KG1 (cell line): Measurements from ENCODE around the gene CCNB1.
"Not testable (repeated sequence)": the region's sequence is repeated elsewhere in the genome, so short reads cannot be mapped to it uniquely, and the experiment has no call there.

Experiments used
- DNase-seq: peaks from one replicate; lab custom pipeline; 2025; lab: John Stamatoyannopoulos, UW

CCNB1 gene

GRCh38 chr5:69184621-69185020 is 17.7 kb downstream of the CCNB1 start:
- no peak for DNase-seq

DNA sequence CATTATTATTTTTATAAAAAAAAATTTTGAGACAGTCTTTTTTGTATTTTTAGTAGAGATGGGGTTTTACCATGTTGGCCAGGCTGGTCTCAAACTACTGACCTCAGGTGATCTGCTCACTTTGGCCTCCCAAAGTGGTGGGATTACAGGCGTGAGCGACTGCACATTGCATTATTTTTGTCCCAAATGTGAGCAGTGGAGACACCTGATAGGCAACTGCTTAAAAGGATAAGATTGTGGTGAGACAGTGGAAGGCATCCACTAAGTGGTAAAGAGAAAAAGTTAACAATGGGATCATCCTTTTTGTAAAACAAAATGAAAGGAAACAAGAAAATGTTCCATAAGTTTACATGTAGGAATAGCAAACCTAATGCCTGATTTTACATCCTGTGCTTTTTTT is 20.4 kb downstream of the CCNB1 start:
- DNase-seq, result no peak

GRCh38 chr5:69188811-69189161 is 21.8 kb downstream of the CCNB1 start:
- no peak for DNase-seq

GRCh38 chr5:69189162-69190086 is 22.5 kb downstream of the CCNB1 start, which contains the start of gene CENPH:
CENPH (plus strand) TSS chr5:69189583; CDS start chr5:69189635, 52 bp downstream.
- peak; percentile 96 for DNase-seq

DNA sequence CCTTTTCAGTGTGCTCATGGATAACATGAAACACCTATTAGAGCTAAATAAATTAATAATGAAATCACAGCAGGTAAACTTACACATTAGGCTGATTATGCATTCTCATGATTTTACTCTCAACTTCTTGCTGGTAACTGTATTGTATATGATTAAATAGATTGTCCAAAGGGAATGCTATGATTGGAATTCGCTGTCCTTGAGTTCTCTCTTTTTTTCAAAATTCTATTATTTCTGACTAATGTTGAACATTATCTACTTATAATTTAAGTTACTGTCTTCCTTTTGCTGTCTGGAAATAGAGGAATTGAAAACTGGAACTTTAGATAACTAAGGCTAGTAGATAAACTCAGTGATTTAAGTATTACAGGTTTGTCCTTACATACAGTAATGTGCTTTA is 35.5 kb downstream of the CCNB1 start:
- DNase-seq, result no peak

GRCh38 chr5:69206528-69207190 is 39.7 kb downstream of the CCNB1 start:
- DNase-seq, result no peak

DNA sequence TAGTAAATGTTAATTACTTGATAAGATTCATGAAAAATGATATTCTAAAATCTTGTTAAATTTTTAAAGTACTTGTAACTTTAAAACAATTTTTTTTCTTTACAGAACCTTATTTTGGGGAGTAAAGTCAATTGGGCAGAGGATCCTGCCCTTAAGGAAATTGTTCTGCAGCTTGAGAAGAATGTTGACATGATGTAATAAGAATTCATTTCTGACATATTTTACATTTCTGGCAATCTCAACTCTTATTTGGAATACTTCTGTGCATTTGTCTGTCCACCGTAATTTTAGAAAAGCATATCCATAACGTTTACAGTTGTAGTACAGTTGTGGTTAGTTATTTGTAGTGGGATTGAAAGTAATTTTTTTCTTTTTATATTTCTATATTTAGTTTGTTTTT is 42.7 kb downstream of the CCNB1 start:
- DNase-seq, result no peak

GRCh38 chr5:69211200-69211599 is 44.2 kb downstream of the CCNB1 start:
- DNase-seq, result no peak

DNA sequence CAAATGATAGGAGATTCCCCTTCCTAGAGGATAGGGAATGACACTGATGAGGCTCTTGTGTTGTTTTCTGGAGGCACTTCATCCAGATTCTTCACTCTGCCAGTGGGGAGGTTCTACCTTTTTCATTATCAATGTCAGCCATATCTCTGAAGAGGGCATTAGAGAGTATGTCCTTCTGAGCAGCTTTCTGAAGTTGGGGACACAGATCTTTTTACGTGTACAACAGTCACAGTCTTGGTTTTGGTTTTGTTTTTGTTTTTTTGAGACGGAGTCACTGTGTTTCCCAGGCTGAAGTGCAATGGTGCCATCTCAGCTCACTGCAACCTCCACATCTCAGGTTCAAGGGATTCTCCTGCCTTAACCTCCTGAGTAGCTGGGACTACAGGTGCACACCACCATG is 45.1 kb downstream of the CCNB1 start:
- DNase-seq, result no peak

DNA sequence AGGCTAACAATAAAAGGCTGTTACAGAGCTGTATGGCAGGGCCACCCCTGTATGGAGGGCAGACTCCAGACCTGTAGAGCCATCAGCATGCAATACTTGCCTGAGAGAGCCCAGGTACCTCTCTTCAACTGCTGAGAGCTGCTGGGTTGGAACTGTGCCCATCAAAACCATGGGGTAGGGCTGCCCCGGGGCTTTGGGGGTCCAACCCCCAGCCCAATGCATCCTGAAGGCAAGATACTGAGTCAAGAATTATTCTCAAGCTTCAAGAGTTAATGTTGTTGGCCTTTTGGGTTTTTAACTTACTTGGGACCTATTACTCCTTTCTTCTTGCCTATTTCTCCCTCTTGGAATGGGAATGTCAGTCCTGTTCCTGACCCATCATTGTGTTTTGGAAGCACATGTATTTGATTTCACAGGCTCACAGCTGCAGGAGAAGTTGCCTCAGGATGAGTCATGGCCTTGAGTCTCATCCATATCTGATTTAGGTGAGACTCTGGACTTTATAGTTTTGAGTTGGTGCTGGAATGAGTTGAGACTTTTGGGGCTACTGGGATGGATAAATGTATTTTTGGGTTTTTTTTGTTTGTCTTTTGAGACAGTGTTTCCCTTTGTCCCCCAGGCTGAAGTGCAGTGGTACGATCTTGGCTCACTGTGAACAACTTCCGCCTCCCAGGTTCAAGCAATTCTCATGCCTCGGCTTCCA is 46.7 kb downstream of the CCNB1 start:
- no peak for DNase-seq

DNA sequence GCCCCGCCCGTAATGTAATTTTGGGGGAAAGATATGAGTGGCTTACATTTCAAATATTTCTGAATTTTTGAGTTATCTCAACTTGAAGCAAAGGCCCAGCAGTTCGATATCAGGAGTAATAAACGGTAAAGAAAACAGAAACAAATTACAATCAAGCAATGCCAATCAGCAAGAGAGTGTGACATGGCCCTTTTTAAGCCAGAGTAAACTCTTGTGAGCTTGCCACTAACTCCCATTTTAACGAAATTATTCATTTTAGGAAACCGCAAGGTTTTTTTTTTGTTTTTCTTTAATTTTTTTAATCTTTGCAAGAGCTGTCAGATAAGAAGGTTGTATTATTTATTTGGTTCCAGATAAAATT is 50.2 kb downstream of the CCNB1 start:
- no peak for DNase-seq

DNA sequence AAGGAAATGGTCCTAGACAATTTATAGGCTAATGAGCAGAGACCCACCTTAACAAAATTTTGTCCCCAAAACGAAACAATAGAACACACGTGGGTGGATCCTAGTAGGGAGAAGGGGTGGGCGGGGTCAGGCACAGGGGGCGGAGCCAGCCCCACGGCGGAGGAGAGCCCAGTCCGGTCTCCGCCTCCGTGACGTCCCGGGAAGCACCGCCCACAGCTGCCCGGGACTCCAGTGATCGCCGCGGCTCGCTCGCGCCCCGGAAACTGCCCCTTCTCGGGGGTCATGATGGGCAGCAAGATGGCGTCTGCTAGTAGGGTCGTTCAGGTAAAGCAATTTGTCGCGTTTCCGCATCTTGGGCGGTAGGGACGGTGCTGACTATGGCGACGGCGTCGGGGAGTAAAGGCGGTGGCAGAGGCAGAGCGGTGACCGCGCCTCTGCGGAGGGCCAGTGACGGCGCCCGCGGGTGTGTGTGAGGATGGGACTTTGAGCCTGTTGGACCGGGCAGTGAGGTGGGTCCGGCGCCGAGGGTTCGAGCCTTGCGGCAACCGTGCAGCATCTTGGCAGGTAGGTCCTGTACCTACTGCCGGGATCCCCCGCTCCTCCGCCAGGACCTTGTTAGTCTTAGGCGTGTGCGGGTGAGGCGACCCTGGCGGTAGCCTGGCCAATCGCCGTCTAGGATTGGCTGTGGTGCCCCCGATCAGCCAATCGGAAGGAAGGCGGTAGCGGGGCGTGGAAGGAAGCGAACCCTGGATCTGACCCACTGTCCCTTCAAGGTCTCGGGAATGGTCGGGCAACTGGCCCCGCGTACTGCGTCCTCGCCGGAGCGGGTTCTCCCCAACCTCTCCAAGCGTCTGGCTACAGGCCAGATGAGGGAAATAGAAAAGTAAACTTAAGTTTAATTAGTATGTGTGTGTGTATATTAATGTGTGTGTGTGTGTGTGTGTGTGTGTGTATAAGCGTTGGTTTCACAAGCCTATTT is 50.9 kb downstream of the CCNB1 start:
- peak; percentile 81 for DNase-seq

GRCh38 chr5:69219939-69220338 is 53.0 kb downstream of the CCNB1 start:
- no peak for DNase-seq

DNA sequence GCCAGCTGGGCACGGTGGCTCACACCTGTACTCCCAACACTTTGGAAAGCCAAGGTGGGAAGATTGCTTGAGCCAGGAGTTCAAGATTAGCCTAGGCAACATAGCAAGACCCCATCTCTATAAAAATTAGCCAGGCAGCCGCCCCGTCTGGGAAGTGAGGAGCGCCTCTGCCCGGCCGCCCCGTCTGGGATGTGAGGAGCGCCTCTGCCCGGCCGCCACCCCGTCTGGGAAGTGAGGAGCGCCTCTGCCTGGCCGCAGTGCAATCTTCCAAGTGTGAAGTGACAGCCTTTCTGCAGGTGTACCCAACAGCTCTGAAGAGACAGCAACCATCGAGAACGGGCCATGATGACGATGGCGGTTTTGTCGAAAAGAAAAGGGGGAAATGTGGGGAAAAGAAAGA is 53.4 kb downstream of the CCNB1 start:
- DNase-seq, result not testable (repeated sequence)

DNA sequence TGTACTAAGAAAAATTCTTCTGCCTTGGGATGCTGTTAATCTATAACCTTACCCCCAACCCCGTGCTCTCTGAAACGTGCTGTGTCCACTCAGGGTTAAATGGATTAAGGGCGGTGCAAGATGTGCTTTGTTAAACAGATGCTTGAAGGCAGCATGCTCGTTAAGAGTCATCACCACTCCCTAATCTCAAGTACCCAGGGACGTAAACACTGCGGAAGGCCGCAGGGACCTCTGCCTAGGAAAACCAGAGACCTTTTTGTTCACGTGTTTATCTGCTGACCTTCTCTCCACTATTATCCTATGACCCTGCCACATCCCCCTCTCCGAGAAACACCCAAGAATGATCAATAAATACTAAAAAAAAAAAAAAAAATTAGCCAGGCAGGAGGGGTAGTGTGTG is 53.9 kb downstream of the CCNB1 start:
- DNase-seq, result not testable (repeated sequence)

DNA sequence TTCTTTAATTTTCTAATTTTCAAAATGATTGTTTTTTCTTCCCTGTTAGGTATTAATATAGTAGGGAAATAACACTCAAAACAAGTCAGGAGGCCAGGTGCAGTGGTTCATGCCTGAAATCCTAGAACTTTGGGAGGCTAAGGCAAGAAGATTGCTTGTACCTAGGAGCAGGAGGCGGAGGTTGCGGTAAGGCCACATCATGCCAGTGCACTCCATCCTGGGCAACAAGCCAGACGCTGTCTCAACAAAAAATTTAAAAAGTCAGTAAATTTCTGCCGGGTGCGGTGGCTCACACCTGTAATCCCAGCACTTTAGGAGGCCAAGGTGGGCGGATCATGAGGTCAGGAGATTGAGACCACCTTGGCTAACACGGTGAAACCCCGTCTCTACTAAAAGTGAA is 57.6 kb downstream of the CCNB1 start:
- DNase-seq, result no peak

GRCh38 chr5:69225860-69226259 is 58.9 kb downstream of the CCNB1 start:
- DNase-seq, result no peak
